WERI-Rb-1 (cell line): ENCODE results near the gene ZBTB11.
"Not testable (repeated sequence)": the region's sequence is repeated elsewhere in the genome, so short reads cannot be mapped to it uniquely, and the experiment has no call there.

Source experiments
- DNase-seq: peaks from one replicate; pipeline ENCODE4 v3.0.0-alpha.2; 2020
- H3K27ac ChIP-seq: fragments of 250-450 bp; sonication (Bioruptor Pico); 2 replicates; pipeline ENCODE4 v1.5.1; 2020; ENCODE audit warnings: mild to moderate bottlenecking, moderate library complexity
- H3K27me3 ChIP-seq: fragments of 250-450 bp; sonication (Bioruptor Pico); 2 replicates; pipeline ENCODE4 v1.5.1; 2021; ENCODE audit warnings: mild to moderate bottlenecking, low read depth, moderate library complexity; ENCODE audit not compliant: insufficient read depth, severe bottlenecking
- H3K36me3 ChIP-seq: fragments of 250-450 bp; sonication (Bioruptor Pico); 2 replicates; pipeline ENCODE4 v1.5.1; 2020; ENCODE audit warnings: mild to moderate bottlenecking, moderate library complexity
- H3K4me3 ChIP-seq: 2 replicates; pipeline ENCODE4 v1.5.1; 2011; ENCODE audit warnings: low read depth, mild to moderate bottlenecking, control low read depth, low read length
- H3K9me3 ChIP-seq: fragments of 250-450 bp; sonication (Bioruptor Pico); 2 replicates; pipeline ENCODE4 v1.5.1; 2021; ENCODE audit warnings: mild to moderate bottlenecking, moderate library complexity; ENCODE audit not compliant: severe bottlenecking
- TF ChIP-seq, protein P1 (sequence below): IDR thresholded peaks from 2 replicates; pipeline ENCODE4 v1.5.1; 2011; ENCODE audit warnings: low read depth, mild to moderate bottlenecking, control low read depth, inconsistent platforms, low read length

Gene ZBTB11

DNA sequence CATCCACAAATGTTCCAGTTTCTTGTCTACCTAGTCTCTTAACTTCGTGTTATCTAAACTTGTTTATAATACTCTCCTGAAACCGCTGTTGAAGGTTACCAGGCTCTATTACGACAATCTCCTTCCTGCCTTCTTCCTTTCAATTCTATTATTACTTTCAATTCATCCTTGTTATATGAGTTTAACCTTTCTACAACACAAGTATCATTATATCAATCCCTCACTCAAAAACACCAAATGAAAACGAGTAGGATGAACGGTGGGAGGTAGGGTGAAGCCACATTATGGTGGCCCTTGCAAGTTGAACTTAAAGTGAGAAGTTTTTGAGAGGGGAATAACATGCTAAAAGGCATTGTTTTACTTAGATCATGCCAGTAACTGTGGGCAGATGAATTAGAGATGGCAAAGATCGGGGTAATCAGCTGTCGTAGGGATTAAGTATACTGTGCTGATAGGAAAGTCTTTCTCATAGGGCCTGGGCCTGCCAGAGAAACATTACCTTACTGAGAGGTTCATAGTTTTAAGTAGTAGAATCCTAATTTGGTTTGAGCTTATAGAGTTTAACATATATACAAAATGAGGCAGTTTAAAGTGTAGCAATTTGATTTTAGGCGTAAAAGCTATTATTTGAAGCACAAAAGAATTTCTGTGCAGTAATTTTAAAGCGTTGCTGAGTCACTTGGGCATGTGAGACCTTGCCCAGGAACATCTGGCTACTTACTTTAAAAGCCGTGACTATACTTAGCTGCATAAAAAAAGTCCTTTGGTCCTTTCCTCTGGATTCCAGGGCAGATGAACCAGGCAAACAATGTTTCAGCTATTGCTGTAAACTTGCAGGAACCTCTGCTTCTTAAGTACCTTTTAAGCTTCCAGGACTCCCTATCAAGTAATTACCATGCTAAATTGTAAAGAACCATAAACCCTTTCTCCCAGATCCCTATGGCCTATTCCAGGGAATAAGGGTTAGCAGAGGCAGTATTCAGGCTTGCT is 44.2 kb upstream of the ZBTB11 start:
- DNase-seq: no peak
- Histone ChIP-seq H3K36me3 (peaks cover 3% of the 10 kb centered on the region; the same call in 1 of the 2 replicates), H3K4me3 (no peak overlapping the region), H3K27ac (0 out of 2 replicates have a peak overlapping the region, but pooled peaks have one; percentile 0), H3K9me3 (no peaks in the 10 kb centered on the region), H3K27me3 (no peaks in the 10 kb centered on the region)
- TF ChIP-seq, protein P1, sequence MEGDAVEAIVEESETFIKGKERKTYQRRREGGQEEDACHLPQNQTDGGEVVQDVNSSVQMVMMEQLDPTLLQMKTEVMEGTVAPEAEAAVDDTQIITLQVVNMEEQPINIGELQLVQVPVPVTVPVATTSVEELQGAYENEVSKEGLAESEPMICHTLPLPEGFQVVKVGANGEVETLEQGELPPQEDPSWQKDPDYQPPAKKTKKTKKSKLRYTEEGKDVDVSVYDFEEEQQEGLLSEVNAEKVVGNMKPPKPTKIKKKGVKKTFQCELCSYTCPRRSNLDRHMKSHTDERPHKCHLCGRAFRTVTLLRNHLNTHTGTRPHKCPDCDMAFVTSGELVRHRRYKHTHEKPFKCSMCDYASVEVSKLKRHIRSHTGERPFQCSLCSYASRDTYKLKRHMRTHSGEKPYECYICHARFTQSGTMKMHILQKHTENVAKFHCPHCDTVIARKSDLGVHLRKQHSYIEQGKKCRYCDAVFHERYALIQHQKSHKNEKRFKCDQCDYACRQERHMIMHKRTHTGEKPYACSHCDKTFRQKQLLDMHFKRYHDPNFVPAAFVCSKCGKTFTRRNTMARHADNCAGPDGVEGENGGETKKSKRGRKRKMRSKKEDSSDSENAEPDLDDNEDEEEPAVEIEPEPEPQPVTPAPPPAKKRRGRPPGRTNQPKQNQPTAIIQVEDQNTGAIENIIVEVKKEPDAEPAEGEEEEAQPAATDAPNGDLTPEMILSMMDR: no peak

GRCh38 chr3:101719604-101720185 is 42.8 kb upstream of the ZBTB11 start:
- Histone ChIP-seq H3K9me3 (no peaks in the 10 kb centered on the region), H3K36me3 (no peaks in the 10 kb centered on the region), H3K4me3 (no peak overlapping the region), H3K27me3 (no peaks in the 10 kb centered on the region), H3K27ac (no peak overlapping the region)
- TF ChIP-seq, protein P1: no peak
- DNase-seq: no peak

GRCh38 chr3:101718455-101718854 is 41.5 kb upstream of the ZBTB11 start:
- no peaks in the 10 kb centered on the region for H3K9me3 ChIP-seq
- TF ChIP-seq, protein P1: no peak
- no peaks in the 10 kb centered on the region for H3K36me3 ChIP-seq
- DNase-seq: no peak
- no peak overlapping the region for H3K4me3 ChIP-seq
- H3K27ac ChIP-seq: no peak overlapping the region
- no peaks in the 10 kb centered on the region for H3K27me3 ChIP-seq

DNA sequence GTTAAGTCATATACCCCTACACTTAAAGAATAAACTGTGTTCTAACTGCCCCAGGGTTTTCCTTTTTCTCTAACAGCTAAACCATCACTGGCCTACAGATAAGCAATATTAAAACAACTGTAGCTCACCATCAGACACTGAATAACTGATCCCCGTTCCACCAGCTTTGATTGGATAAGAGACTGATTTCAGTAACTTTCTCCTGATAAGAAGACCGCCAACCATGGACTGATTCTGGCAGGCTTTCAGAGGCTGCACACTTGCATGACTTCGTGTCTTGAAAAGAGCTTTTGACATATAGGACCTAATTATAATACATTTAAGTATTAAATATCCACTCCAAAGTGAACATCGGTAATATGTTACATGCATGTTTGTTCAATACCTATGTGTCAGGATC is 32.2 kb upstream of the ZBTB11 start:
- Histone ChIP-seq H3K27me3 (no peaks in the 10 kb centered on the region), H3K27ac (no peak overlapping the region), H3K4me3 (no peak overlapping the region), H3K36me3 (no peaks in the 10 kb centered on the region), H3K9me3 (no peaks in the 10 kb centered on the region)
- TF ChIP-seq, protein P1: no peak
- no peak for DNase-seq

- not testable (repeated sequence) for H3K4me3 ChIP-seq, DNase-seq, H3K27me3 ChIP-seq, H3K27ac ChIP-seq, H3K36me3 ChIP-seq, H3K9me3 ChIP-seq
These were observed 27.7 kb upstream of the ZBTB11 start for GRCh38 chr3:101704639-101705038.

DNA sequence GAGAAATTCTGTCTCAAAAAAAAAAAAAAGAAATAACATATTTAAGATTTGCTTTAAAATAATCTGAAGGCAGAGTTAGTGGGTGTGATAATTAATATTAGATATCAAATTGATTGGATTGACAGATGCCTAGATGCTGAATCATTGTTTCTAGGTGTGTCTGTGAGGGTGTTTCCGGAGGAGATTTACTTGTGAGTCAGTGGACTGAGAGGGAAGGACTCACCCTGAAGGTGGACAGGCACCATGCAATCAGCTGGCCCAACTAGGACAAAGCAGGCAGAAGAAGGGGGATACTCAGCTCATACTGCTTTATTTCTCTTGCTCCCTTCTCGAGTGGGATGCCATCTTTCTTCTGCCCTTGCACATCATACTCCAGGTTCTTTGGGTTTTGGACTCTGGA is 26.2 kb upstream of the ZBTB11 start:
- Histone ChIP-seq H3K9me3 (no peaks in the 10 kb centered on the region), H3K27ac (no peak overlapping the region), H3K4me3 (no peak overlapping the region), H3K36me3 (no peaks in the 10 kb centered on the region), H3K27me3 (no peaks in the 10 kb centered on the region)
- DNase-seq: no peak
- TF ChIP-seq, protein P1: no peak
